HCT116 (cell line): ENCODE data around the gene CALML6.

Source experiments
- SIN3A ChIP-seq: IDR thresholded peaks from 2 replicates; pipeline ENCODE4 v1.6.1; 2012; ENCODE audit warnings: low read depth
- TF ChIP-seq, protein P1 (sequence below), 3 experiments: fragments of 200-600 bp in 1 of 3; sonication (generic) in 1 of 3; IDR thresholded peaks in 2 of 3; conservative IDR thresholded peaks in 1 of 3; 2 replicates each; pipeline ENCODE4 v1.5.1; 2012 to 2017; ENCODE audit warnings: low read depth in 2 of 3, low read length in 2 of 3, antibody characterized with exemption in 1 of 3, borderline replicate concordance in 1 of 3, control low read depth in 1 of 3, mild to moderate bottlenecking in 1 of 3, mixed read lengths in 1 of 3, mixed run types in 1 of 3, moderate library complexity in 1 of 3; ENCODE audit not compliant: insufficient read depth in 1 of 3
- TF ChIP-seq, protein P2 (sequence below): IDR thresholded peaks from 2 replicates; pipeline ENCODE4 v1.6.1; 2012

DNA sequence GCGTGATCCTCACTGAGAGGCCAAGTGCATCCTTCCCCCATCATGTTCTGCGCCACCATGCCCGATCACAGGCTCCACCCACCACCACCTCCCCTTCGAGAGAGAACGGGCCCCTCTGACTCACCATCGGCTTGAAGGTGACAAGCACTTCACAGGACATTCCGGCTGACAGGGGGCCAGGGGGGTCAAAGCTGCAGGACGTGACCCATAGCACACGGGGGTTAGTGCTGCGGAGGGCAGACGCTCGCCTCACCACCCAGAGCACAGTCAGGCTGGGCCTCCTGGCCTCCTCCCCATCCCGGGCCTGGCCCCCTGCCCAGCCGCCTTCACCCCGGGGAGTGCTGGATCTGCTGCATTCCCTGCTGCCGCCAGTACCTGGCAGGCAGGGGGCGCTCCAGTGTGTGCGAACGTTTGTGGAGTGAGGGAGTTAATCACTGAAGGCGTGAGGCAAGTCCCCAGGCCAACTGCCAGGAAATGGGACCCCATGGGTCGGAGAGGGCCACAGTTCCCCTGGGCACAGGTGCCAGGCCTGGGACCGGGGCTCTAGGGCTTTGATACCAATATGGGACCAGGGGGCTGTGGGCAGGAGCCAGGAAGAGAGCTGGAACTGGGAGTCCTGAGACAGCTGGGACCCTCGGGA lies 44.9 kb downstream of the CALML6 start:
- TF ChIP-seq, protein P1, sequence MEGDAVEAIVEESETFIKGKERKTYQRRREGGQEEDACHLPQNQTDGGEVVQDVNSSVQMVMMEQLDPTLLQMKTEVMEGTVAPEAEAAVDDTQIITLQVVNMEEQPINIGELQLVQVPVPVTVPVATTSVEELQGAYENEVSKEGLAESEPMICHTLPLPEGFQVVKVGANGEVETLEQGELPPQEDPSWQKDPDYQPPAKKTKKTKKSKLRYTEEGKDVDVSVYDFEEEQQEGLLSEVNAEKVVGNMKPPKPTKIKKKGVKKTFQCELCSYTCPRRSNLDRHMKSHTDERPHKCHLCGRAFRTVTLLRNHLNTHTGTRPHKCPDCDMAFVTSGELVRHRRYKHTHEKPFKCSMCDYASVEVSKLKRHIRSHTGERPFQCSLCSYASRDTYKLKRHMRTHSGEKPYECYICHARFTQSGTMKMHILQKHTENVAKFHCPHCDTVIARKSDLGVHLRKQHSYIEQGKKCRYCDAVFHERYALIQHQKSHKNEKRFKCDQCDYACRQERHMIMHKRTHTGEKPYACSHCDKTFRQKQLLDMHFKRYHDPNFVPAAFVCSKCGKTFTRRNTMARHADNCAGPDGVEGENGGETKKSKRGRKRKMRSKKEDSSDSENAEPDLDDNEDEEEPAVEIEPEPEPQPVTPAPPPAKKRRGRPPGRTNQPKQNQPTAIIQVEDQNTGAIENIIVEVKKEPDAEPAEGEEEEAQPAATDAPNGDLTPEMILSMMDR (IDR thresholded peaks at IDR 0.05 in 2 of 3, conservative IDR thresholded peaks at IDR 0.05 in 1 of 3; ENCODE audit: borderline replicate concordance in 1 of 3, insufficient read depth in 1 of 3, low read depth in 2 of 3, low read length in 2 of 3): peak; percentile 96 to 97 (median 96)
- TF ChIP-seq, protein P2, sequence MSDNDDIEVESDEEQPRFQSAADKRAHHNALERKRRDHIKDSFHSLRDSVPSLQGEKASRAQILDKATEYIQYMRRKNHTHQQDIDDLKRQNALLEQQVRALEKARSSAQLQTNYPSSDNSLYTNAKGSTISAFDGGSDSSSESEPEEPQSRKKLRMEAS: no peak; the same call in 1 of the 2 replicates
- no peak for TF ChIP-seq SIN3A
